ENCODE measurements around the gene KMT5B. TPM values are rescaled to one million over a fixed set of nuclear protein-coding genes. Genes with fewer than 3 reads are reported as not detected.

The KMT5B gene
- total RNA-seq, 4 donors from 2014 or later, result 57.4 to 84.2 (median 67.4) TPM

DNA sequence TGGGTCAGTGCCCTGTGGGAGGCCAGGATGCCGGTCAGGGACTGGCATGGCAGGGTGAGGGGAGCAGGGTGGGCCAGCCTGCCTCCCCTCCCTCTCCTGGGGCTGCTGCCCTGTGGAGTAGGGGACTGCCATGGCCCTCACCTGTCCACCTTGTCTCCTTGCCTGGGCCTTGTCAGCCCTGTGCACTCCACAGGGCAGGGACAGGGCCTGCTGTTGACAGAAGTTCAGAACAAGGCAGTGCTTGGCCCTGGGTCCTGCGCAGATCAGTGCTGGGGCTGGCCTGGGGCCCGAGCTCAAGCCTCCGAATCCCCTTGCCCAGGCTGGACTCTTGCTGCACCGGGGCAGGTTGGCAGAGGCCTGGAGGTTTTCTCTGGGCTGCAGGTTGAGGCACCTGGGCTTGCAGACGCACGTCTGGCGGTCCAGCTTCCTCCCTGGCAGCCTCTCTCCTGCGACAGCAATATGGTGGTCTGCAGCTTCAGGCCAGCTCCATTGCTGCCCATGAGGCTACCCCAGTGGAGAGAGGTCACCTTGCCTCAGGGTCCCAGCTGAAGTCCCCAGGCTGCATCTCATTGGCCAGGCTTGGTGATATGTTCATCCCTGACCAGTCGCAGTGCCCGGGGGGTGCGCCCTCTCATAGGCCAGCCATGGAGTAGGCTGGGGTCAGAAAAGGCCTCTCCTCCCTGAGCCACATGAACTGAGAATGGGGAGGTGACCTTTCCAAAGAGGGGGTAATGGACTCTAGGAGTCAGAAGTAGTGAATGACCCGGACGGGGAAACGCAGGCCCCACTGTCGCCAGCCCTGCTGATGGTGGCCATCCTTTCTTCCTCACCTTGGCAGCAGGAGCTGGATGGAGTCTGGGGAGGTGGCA, 70.4 kb downstream of the KMT5B start:
- Histone ChIP-seq H3K9me3 (no peaks in the 10 kb centered on the region), H3K36me3 (no peaks in the 10 kb centered on the region), H3K4me1 (peaks cover 72 to 79% of the 10 kb centered on the region in 2 donors), H3K4me3 (replicated peaks in 1 of 3) (no peak overlapping the region), H3K27me3 (no peaks in the 10 kb centered on the region), H3K27ac (peak overlapping the region; percentile 89 to 92 (median 89))
- intact Hi-C loops (cut with DNase I), result no loop called here
- WGBS, 2 donors, result 88 to 94% methylated on average over 9 to 13 of the region's 16 CpGs
- peak in 1 of 2 donors; percentile 58 for DNase-seq
- TF ChIP-seq, protein P1, sequence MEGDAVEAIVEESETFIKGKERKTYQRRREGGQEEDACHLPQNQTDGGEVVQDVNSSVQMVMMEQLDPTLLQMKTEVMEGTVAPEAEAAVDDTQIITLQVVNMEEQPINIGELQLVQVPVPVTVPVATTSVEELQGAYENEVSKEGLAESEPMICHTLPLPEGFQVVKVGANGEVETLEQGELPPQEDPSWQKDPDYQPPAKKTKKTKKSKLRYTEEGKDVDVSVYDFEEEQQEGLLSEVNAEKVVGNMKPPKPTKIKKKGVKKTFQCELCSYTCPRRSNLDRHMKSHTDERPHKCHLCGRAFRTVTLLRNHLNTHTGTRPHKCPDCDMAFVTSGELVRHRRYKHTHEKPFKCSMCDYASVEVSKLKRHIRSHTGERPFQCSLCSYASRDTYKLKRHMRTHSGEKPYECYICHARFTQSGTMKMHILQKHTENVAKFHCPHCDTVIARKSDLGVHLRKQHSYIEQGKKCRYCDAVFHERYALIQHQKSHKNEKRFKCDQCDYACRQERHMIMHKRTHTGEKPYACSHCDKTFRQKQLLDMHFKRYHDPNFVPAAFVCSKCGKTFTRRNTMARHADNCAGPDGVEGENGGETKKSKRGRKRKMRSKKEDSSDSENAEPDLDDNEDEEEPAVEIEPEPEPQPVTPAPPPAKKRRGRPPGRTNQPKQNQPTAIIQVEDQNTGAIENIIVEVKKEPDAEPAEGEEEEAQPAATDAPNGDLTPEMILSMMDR (IDR thresholded peaks at IDR 0.05), result no peak

DNA sequence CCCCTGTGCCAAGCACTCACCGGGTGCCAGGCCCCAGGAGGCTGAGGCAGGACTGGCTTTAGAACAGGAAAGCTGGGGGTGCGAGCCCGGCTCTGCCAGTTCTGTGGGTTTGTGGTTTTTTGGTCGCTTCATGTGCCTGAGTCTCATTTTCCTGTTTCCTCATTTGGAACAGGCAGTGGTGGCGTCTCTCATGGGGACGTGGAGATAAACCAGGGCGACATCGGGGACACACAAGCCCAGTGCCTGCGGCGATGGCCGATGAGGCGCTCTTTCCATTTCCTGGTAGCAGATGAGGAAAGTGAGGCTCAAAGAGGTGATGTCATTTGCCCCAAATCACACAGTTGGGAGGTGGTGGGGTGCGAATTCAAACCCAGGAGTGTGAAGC, 71.1 kb downstream of the KMT5B start:
- Histone ChIP-seq H3K27me3 (no peaks in the 10 kb centered on the region), H3K4me3 (replicated peaks in 1 of 3) (no peak overlapping the region), H3K27ac (peak overlapping the region; percentile 89 to 92 (median 89)), H3K36me3 (no peaks in the 10 kb centered on the region), H3K4me1 (peaks cover 72 to 79% of the 10 kb centered on the region in 2 donors), H3K9me3 (no peaks in the 10 kb centered on the region)
- DNase-seq, result peak; percentile 83 to 87
- intact Hi-C loops (cut with DNase I), result no loop called here
- no peak for TF ChIP-seq POLR2A (IDR thresholded peaks at IDR 0.05)
- TF ChIP-seq, protein P1 (IDR thresholded peaks at IDR 0.05), result no peak
- WGBS, 2 donors, result 71% methylated on average over 9 to 13 of the region's 13 CpGs

DNA sequence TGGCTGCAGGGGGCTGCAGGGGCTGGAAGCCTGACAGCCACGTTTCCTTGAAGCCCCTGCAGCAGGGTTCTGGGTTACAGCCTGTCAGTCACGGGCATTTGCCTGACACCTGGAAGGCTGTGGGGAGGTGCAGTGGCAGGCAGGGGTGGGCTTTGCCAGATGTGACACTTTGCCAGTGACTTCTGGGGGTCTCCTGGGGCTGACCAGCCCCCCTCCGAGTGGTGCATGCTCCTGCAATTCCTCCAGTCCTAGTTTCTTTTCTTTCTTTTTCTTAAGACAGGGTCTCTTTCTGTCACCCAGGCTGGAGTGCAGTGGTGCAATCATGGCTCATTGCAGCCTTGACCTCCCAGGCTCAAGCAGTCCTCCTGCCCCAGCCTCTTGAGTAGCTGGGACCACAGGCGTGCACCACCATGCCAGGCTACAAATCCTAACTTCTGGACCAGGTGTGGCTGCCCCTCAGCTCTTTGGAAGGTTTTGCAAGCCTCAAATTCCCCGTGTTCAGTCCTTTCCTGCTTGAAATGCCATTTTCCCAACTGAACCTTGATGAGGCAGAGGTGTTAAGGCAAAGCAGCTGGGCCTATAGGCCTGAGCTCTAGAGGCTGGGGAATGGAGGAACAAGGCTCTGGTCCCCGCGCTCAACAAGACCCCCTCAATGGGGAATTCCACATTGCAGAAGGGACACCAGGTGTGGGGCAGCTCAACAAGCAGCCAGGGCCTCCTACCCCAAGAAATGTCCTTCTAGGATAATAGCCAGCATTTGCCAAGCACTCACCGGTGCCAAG, 71.7 kb downstream of the KMT5B start:
- intact Hi-C loops (cut with DNase I), result no loop called here
- Histone ChIP-seq H3K4me1 (peaks cover 68 to 76% of the 10 kb centered on the region in 2 donors), H3K4me3 (replicated peaks in 1 of 3) (no peak overlapping the region), H3K36me3 (no peaks in the 10 kb centered on the region), H3K9me3 (no peaks in the 10 kb centered on the region), H3K27me3 (no peaks in the 10 kb centered on the region), H3K27ac (peak overlapping the region; percentile 89 to 92 (median 89))
- TF ChIP-seq POLR2A (IDR thresholded peaks at IDR 0.05), result no peak
- TF ChIP-seq, protein P1 (IDR thresholded peaks at IDR 0.05), result no peak
- 61 to 62% methylated on average over 5 to 7 of the region's 8 CpGs for WGBS, 2 donors
- DNase-seq, result no peak

DNA sequence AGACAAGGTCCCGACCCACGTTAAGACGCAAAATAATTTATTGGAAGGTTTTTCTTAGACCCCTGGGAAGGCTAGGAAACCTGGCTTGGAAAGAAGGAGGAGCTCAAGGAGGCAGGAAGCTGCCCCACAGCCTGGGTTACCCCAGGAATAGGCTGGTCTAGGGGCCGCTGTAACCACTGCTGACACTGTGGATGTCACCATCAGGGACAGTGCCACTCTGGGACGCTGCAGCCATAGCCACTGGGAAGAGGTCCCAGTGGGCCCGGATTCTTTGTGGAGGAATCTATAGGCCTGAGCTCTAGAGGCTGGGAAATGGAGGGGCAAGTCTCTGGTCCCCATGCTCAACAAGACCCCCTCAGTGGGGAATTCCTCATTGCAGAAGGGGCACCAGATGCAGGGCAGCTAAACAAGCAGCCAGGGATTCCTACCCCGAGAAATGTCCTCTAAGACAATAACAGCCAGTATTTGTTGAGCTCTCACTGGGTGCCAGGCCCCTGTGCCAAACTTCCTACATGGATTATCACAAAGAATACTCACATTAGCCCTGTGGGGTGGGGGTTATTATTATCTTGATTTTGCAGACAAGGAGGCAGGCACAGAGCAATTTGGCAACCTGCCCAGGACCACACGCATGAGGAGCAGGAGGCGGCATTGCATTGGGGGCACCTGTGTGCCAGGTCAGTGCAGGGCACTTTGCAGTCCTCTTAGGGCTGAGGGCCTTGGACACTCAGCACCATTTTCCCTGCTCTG, 72.4 kb downstream of the KMT5B start:
- DNase-seq, result peak; percentile 62 to 70
- 64 to 73% methylated on average over 8 to 9 of the region's 9 CpGs for WGBS, 2 donors
- intact Hi-C loops (cut with DNase I), result no loop called here
- peak overlapping the region; percentile 89 to 92 (median 89) for H3K27ac ChIP-seq
- peaks cover 62 to 69% of the 10 kb centered on the region in 2 donors for H3K4me1 ChIP-seq
- no peaks in the 10 kb centered on the region for H3K27me3 ChIP-seq
- no peaks in the 10 kb centered on the region for H3K36me3 ChIP-seq
- no peak overlapping the region for H3K4me3 ChIP-seq (replicated peaks in 1 of 3)
- no peaks in the 10 kb centered on the region for H3K9me3 ChIP-seq
- TF ChIP-seq, protein P1 (IDR thresholded peaks at IDR 0.05), result no peak
- TF ChIP-seq POLR2A (IDR thresholded peaks at IDR 0.05), result no peak

Data from thyroid gland (tissue), 4 donors.